Hematopoietic multipotent progenitor cell treated with erythropoietin and hydrocortisone succinate and interleukin-3 and kit ligand, for 15 days (in vitro differentiated cells): ENCODE data around the gene RNF32.
"Not testable (repeated sequence)": the region's sequence is repeated elsewhere in the genome, so short reads cannot be mapped to it uniquely, and the experiment has no call there.

Experiments
- DNase-seq: peaks from one replicate; pipeline ENCODE4 v3.0.0-alpha.2; 2015; ENCODE audit warnings: low spot score

Gene RNF32

DNA sequence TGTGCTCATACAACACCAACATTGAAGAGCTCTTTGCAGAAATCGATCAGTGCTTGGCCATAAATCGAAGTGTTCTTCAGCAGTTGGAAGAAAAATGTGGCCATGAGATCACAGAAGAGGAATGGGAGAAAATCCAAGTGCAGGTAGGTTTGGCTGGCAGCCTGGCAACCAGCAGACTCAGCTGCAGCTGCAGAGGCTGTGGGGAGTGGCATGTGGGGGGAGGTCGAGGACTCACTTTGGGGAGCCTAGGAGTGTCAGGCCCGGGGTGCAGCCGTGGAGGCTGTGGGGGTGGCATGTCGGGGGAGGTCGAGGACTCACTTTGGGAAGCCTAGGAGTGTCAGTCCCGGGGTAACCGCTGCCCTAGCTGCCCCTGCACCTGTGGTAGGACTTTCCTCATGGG lies 35.1 kb downstream of the RNF32 start:
- DNase-seq, result no peak

DNA sequence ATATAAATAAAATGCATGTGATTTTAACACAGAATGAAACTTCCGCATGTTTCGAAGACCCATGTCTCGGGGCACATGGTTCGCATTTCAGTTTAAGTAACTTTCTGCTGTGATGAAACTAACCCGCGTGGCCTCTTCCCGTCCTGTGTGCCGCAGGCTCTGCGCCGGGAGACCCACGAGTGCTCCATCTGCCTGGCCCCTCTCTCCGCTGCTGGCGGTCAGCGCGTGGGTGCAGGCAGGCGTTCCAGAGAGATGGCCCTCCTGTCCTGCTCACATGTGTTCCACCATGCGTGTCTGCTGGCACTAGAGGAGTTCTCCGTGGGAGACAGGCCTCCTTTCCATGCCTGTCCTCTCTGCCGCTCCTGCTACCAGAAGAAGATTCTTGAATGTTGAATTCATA lies 35.7 kb downstream of the RNF32 start:
- DNase-seq, result no peak

DNA sequence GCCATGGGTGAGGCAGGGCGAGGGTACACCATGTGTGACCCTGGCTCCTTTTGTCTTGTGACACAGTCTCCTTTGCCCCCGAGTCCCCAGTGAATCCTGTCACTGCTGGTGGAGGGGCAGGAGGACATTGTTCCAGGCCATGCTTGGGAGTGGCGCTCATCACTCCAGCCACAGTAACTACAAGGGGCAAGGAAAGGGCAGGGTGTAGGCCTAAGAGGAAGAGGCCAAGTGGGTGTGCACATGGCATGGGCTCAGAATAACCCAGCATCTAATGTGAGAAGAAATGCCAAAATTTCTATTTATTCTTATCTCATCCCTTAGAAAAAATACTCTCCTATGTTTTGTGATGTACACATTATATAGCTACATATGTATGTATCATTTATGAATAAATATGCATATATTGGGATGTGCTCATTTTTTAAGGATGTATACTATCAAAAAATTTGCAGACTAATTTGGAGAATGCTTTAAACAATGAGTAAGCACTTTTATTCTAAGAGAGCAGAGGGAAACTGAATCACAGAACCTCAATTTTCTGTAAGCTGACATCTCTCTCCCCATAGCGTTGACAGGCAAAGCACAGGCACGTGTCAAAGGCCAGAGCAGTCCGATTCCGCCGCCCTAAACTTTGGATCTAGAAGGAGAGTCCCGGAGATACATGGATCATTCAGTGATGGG lies 36.9 kb downstream of the RNF32 start:
- no peak for DNase-seq

- DNase-seq, result no peak
Observed at GRCh38 chr7:156680281-156680680, 39.7 kb downstream of the RNF32 start.

- no peak for DNase-seq
Observed at GRCh38 chr7:156682928-156683327, 42.4 kb downstream of the RNF32 start.

DNA sequence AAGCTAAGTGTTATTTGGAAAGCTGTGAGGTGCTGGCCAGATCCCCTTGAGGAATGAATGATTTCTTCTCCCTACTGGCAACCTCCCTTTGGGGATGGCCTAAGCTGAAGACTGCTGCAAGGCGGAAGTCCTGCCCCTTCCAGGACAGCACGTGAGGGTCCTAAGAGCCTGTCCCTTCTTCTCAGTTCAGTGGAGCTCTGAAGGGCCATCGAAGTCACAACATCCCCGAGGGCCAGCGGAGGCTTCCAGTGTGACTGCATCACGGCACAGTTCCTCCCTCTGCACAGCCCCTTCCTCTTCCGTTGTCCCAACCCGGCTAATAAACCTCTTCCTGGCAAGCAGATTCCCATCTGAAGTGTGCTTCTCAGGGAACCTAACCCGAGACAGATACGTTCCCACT lies 43.7 kb downstream of the RNF32 start:
- DNase-seq, result no peak

DNA sequence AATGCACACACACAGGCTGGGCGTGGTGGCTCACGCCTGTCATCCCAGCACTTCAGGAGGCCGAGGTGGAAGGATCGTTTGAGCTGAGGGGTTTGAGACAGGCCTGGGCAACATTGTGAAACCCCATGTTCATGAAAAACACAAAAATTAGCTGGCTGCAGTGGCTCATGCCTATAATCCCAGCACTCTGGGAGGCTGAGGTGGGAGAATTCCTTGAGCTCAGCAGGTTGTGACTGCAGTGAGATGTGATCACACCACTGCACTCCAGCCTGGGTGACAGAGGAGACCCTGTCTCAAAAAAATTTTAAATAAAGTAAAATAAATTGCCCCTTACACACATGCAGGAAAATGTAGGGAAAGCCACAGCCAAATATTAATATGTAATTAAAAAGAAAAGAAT lies 44.1 kb downstream of the RNF32 start:
- DNase-seq, result no peak

GRCh38 chr7:156691764-156692163 lies 51.2 kb downstream of the RNF32 start:
- no peak for DNase-seq

DNA sequence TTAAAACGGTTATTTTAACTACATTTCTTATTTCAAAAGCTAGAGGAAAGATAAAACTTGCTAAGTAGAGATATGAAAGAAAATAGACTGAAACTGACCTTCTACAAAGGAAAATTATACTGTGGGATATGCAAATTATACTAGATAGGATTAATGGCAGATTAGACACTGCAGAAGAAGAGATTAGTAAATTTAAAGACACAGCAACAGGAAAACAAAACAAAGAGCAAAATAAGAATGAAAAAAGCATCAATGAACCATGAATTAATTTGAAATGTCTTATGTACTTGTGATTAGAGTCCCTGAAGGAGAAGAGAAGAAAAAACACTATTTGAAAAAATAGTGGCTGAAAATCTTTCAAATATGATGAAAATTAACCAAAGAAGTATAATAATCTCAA lies 52.3 kb downstream of the RNF32 start:
- no peak for DNase-seq

DNA sequence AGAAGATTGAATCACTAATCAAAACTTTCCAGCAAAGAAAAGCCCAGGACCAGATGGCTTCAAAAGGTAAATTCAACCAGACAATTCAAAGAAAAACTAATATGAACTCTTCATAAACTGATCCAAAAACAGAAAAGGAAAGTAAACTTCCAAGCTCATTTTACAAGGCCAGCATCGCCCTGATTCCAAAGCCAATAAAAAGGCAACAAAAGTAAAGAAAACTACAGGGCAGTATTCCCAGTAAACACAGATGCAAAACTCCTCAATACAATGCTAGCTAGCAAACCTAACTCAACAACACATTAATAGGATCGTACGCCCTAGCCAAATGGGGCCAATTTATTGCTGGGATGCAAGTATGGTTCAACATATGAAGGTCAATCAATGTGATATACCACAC lies 53.1 kb downstream of the RNF32 start:
- no peak for DNase-seq

GRCh38 chr7:156697283-156697682 lies 56.7 kb downstream of the RNF32 start:
- not testable (repeated sequence) for DNase-seq

DNA sequence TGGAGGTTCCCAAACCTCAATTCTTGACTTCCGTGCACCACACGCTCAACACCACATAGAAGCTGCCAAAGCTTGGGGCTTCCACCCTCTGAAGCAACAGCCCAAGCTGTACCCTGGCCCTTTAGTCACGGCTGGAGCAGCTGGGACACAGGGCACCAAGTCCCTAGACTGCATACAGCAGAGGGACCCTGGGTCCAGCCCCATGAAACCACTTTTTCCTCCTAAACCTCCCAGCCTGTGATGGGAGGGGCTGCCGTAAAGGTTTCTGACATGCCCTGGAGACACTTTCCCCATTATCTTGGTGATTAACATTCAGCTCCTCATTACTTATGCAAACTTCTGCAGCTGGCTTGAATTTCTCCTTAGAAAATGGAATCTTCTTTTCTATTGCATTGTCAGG lies 57.9 kb downstream of the RNF32 start:
- not testable (repeated sequence) for DNase-seq

DNA sequence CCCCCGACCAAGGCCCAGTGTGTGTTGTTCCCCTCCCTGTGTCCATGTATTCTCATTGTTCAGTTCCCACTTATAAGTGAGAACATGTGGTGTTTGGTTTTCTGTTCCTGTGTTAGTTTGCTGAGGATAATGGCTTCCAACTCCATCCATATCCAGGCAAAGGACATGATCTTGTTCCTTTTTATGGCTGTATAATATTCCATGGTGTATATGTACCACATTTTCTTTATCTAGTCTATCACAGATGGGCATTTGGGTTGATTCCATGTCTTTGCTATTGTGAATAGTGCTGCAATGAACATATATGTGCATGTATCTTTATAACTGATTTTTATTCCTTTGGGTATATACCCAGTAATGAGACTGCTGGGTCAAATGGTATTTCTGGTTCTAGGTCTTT lies 61.2 kb downstream of the RNF32 start:
- DNase-seq, result not testable (repeated sequence)

DNA sequence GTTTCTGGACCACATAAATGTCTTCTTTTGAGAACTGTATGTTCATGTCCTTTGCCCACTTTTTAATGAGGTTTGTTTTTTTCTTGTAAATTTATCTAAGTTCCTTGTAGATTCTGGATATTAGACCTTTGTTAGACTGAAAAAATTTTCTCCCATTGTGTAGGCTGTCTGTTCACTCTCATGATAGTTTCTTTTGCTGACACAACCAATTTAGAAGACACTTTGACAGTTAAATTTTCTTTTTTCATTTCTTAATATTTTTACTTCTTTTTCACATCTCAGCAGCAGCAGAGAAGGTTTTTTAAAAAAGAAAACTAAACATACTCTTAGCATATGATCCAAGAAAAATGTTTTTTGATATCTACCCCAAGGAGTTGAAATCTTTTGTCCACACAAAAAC lies 61.8 kb downstream of the RNF32 start:
- DNase-seq, result no peak

- no peak for DNase-seq
Observed at GRCh38 chr7:156703209-156703608, 62.6 kb downstream of the RNF32 start.

DNA sequence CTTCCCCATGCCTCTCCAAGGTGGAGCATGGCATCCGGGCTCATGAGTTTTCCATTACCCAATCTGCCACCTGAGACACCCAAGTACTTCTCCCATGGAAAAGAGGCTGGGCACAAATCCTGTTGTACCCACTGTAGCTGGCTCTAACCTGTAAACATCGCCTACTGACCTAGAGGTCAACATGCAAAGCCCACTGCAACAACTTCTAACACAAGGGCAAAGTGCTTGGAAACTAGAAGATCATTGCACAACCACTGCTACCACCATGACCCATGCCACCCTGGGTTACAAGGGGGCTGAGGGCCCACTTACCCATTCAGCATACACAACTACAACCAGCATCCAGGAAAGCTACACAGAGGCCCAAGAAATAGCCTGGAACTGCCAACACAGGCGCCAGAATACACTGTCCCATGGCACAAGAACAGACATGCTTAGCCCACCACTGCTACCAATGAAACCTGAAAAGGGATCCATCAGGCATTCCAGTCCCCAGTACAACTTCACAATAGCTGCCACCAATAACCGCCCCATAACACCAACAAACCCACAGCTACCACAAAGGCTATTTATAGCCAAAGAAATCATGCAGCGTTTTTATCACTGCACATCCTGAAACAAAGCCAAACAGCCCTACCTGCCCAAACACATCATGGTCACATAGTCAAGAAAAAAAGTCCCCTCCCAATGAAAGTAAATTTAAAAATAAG lies 63.4 kb downstream of the RNF32 start:
- DNase-seq, result no peak

DNA sequence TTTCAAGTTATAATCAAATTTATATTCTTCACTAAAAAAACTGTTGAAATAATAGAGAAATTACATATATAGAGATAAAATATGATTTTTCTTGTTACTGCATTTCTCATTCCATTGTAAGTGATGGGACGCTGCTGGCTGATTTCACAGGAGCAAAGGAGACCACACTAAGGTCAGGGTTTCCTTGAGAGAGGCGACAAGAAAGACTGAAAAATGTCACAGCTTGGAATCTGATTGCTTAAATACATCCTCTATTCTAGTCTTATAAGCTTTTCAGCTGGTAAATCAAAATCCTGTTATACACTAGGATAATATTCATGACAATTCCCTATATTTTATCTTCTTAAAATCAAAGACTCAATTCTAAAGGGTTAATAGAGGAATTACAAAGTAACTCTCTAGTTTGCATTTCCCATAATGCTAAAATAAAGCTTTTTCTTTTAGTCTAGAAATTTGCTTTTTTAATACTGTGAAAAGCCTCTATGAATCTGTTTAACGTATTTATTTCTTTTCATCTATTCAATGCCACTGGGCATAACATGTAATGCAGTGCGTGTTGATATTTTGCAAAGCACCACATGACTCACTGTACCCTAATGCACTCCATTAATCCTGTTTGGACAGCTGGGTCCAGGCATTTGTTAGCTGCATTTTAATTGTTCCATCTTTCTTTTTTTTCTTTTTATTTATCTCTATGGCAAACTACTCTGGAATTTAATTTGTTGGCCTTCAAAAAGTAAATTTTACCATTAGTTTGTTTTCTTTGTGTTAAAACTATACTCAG lies 81.7 kb downstream of the RNF32 start:
- DNase-seq, result no peak

DNA sequence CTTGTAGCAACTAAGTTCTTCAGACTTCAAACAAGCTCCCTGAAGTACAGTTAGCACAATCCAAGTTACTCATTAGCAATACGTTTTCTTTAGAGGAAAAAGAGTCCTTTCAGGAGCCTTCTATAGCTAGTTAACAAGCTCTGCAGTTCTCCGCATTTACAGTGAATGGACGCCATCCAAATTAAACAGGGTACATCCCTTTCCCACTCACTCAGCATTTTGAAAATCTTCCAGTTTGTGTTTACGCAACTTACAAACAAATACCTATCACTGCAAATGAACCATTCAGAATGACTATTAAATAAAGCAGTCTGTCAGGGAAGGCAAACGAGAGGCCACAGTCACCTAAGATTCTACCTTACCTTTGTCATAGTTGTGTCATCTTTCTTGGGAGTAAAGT lies 84.5 kb downstream of the RNF32 start:
- no peak for DNase-seq

GRCh38 chr7:156725936-156726335 lies 85.4 kb downstream of the RNF32 start:
- no peak for DNase-seq
